Measurements from ENCODE around the gene TAF4B. TPM values are rescaled to one million over a fixed set of nuclear protein-coding genes. Genes with fewer than 3 reads are reported as not detected.
"Not testable (repeated sequence)": the region's sequence is repeated elsewhere in the genome, so short reads cannot be mapped to it uniquely, and the experiment has no call there.

The TAF4B gene
- total RNA-seq, 4 donors from 2014 or later = 6.1 to 11.8 (median 7.6) TPM

GRCh38 chr18:26255695-26256622 lies 29.7 kb downstream of the TAF4B start:
- TF ChIP-seq POLR2AphosphoS5 (IDR thresholded peaks at IDR 0.05) (no peak), POLR2A (IDR thresholded peaks at IDR 0.05) (no peak), EP300 (IDR thresholded peaks at IDR 0.05) (no peak)
- TF ChIP-seq, protein P1, sequence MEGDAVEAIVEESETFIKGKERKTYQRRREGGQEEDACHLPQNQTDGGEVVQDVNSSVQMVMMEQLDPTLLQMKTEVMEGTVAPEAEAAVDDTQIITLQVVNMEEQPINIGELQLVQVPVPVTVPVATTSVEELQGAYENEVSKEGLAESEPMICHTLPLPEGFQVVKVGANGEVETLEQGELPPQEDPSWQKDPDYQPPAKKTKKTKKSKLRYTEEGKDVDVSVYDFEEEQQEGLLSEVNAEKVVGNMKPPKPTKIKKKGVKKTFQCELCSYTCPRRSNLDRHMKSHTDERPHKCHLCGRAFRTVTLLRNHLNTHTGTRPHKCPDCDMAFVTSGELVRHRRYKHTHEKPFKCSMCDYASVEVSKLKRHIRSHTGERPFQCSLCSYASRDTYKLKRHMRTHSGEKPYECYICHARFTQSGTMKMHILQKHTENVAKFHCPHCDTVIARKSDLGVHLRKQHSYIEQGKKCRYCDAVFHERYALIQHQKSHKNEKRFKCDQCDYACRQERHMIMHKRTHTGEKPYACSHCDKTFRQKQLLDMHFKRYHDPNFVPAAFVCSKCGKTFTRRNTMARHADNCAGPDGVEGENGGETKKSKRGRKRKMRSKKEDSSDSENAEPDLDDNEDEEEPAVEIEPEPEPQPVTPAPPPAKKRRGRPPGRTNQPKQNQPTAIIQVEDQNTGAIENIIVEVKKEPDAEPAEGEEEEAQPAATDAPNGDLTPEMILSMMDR (IDR thresholded peaks at IDR 0.05) = no peak
- H3K27ac ChIP-seq = no peak overlapping the region
- no peaks in the 10 kb centered on the region for H3K9me3 ChIP-seq
- ATAC-seq = no peak
- 71 to 82% methylated on average over 13 of the region's 14 CpGs for WGBS, 2 donors (ENCODE audit: low coverage in 1 of 2)
- no peaks in the 10 kb centered on the region for H3K27me3 ChIP-seq
- no peaks in the 10 kb centered on the region for H3K36me3 ChIP-seq
- no peaks in the 10 kb centered on the region for H3K4me1 ChIP-seq
- H3K4me3 ChIP-seq = no peak overlapping the region

- H3K27ac ChIP-seq = no peak overlapping the region
- H3K27me3 ChIP-seq = no peaks in the 10 kb centered on the region
- ATAC-seq = no peak
These were observed 32.5 kb downstream of the TAF4B start for GRCh38 chr18:26258711-26259110.

GRCh38 chr18:26259416-26259815 lies 33.2 kb downstream of the TAF4B start:
- H3K4me3 ChIP-seq, ATAC-seq: not testable (repeated sequence)
- 80% methylated on average over 2 of the region's 4 CpGs; no CpG with 5 or more reads in 1 of the 2 donors for WGBS, 2 donors (ENCODE audit: low coverage in 1 of 2)

More at GRCh38 chr18:26258711-26259110, 32.5 kb downstream of the TAF4B start:
- H3K9me3 ChIP-seq = no peaks in the 10 kb centered on the region
- no peak overlapping the region for H3K4me3 ChIP-seq
- TF ChIP-seq EP300 (IDR thresholded peaks at IDR 0.05) = no peak
- WGBS, 2 donors (ENCODE audit: low coverage in 1 of 2) = 97 to 100% methylated on average over 3 of the region's 3 CpGs
- no peaks in the 10 kb centered on the region for H3K4me1 ChIP-seq
- H3K36me3 ChIP-seq = no peaks in the 10 kb centered on the region

DNA sequence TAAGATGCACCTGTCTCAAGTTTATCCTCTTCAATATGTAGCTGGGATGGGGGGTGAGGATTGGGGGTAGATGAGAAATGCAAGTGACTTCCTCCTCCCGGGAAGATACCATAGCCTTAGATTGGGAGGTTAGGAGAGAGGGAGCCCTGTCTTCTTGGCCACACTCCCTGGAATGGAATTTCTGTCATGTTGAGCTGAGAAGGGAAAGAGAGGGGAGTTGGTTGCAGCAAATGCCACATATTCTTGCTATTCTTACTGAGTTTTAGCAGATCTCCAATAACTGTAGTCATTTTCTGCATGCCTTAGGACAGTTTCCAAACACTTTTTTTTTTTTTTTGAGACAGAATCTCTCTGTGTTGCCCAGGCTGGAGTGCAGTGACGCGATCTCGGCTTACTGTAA lies 35.9 kb downstream of the TAF4B start:
- Histone ChIP-seq H3K36me3 (no peaks in the 10 kb centered on the region), H3K27ac (no peak overlapping the region), H3K4me3 (no peak overlapping the region), H3K27me3 (no peaks in the 10 kb centered on the region), H3K9me3 (no peaks in the 10 kb centered on the region), H3K4me1 (no peaks in the 10 kb centered on the region)
- WGBS, 2 donors (ENCODE audit: low coverage in 1 of 2) = 65 to 74% methylated on average over 2 to 4 of the region's 4 CpGs
- no peak for ATAC-seq
- no peak for TF ChIP-seq EP300 (IDR thresholded peaks at IDR 0.05)
- no peak for TF ChIP-seq POLR2A (IDR thresholded peaks at IDR 0.05)
- TF ChIP-seq POLR2AphosphoS5 (IDR thresholded peaks at IDR 0.05) = no peak
- TF ChIP-seq, protein P1 (IDR thresholded peaks at IDR 0.05) = no peak

More at GRCh38 chr18:26259416-26259815, 33.2 kb downstream of the TAF4B start:
- H3K36me3 ChIP-seq, H3K4me1 ChIP-seq, H3K27ac ChIP-seq, H3K9me3 ChIP-seq, H3K27me3 ChIP-seq: not testable (repeated sequence)

- no peaks in the 10 kb centered on the region for H3K4me1 ChIP-seq
- TF ChIP-seq, protein P1 (IDR thresholded peaks at IDR 0.05) = no peak
- TF ChIP-seq POLR2A (IDR thresholded peaks at IDR 0.05) (no peak), EP300 (IDR thresholded peaks at IDR 0.05) (no peak), POLR2AphosphoS5 (IDR thresholded peaks at IDR 0.05) (no peak)
- H3K4me3 ChIP-seq = no peak overlapping the region
- H3K27ac ChIP-seq = no peak overlapping the region
- 66 to 81% methylated on average over 3 to 4 of the region's 4 CpGs for WGBS, 2 donors (ENCODE audit: low coverage in 1 of 2)
- no peaks in the 10 kb centered on the region for H3K9me3 ChIP-seq
- H3K27me3 ChIP-seq = no peaks in the 10 kb centered on the region
- peaks cover 0 to 18% of the 10 kb centered on the region in 2 donors for H3K36me3 ChIP-seq
- no peak for ATAC-seq
These were observed 41.2 kb downstream of the TAF4B start for GRCh38 chr18:26267357-26267930.
